ENCODE results near the gene ATP9B. TPM values are rescaled to one million over a fixed set of nuclear protein-coding genes. Genes with fewer than 3 reads are reported as not detected.

Gene ATP9B
- total RNA-seq, 1 donor from 2014 or later, result 12.6 TPM

GRCh38 chr18:79147014-79147413 is 77.8 kb downstream of the ATP9B start:
- Histone ChIP-seq H3K36me3 (peaks cover 9% of the 10 kb centered on the region), H3K9me3 (replicated peaks) (no peaks in the 10 kb centered on the region), H3K4me1 (no peaks in the 10 kb centered on the region), H3K27ac (replicated peaks) (no peak overlapping the region), H3K27me3 (ENCODE audit: low read depth) (no peaks in the 10 kb centered on the region), H3K4me3 (no peak overlapping the region)
- TF ChIP-seq, protein P1, sequence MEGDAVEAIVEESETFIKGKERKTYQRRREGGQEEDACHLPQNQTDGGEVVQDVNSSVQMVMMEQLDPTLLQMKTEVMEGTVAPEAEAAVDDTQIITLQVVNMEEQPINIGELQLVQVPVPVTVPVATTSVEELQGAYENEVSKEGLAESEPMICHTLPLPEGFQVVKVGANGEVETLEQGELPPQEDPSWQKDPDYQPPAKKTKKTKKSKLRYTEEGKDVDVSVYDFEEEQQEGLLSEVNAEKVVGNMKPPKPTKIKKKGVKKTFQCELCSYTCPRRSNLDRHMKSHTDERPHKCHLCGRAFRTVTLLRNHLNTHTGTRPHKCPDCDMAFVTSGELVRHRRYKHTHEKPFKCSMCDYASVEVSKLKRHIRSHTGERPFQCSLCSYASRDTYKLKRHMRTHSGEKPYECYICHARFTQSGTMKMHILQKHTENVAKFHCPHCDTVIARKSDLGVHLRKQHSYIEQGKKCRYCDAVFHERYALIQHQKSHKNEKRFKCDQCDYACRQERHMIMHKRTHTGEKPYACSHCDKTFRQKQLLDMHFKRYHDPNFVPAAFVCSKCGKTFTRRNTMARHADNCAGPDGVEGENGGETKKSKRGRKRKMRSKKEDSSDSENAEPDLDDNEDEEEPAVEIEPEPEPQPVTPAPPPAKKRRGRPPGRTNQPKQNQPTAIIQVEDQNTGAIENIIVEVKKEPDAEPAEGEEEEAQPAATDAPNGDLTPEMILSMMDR (IDR thresholded peaks at IDR 0.05; ENCODE audit: borderline replicate concordance), result no peak
- no peak for DNase-seq
- intact Hi-C loops (cut with micrococcal nuclease), result no loop called here

GRCh38 chr18:79151191-79151590 is 82.0 kb downstream of the ATP9B start:
- Histone ChIP-seq H3K36me3 (peaks cover 21% of the 10 kb centered on the region), H3K27ac (replicated peaks) (no peak overlapping the region), H3K4me1 (no peaks in the 10 kb centered on the region), H3K9me3 (replicated peaks) (no peaks in the 10 kb centered on the region), H3K4me3 (no peak overlapping the region), H3K27me3 (ENCODE audit: low read depth) (no peaks in the 10 kb centered on the region)
- no peak for DNase-seq
- intact Hi-C loops (cut with micrococcal nuclease), result no loop called here
- TF ChIP-seq, protein P1 (IDR thresholded peaks at IDR 0.05; ENCODE audit: borderline replicate concordance), result no peak

GRCh38 chr18:79156327-79156726 is 87.1 kb downstream of the ATP9B start:
- H3K4me3 ChIP-seq, result no peak overlapping the region
- H3K36me3 ChIP-seq, result peaks cover 25% of the 10 kb centered on the region
- intact Hi-C loops (cut with micrococcal nuclease), result no loop called here
- H3K27me3 ChIP-seq (ENCODE audit: low read depth), result no peaks in the 10 kb centered on the region
- DNase-seq, result no peak
- TF ChIP-seq, protein P1 (IDR thresholded peaks at IDR 0.05; ENCODE audit: borderline replicate concordance), result no peak
- H3K9me3 ChIP-seq (replicated peaks), result no peaks in the 10 kb centered on the region
- H3K4me1 ChIP-seq, result no peaks in the 10 kb centered on the region
- H3K27ac ChIP-seq (replicated peaks), result no peak overlapping the region

DNA sequence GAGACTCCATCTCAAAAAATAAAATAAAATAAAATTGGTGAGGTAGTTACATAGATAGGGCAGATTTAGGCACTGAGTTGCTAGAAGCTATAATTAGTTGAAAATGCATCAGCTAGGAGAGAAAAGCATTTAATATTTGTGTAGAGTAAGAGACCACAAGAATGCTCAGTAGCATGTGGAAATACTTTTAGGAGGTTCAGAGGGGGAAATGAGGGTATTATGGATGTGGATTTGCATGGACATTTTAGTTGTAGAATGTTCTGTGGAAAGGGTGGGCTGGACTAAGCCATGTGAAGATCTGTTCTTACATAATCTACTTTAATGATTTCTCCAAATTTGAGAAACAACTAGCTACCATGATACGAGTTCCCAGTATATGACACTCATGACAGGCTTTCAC is 95.5 kb downstream of the ATP9B start:
- no peaks in the 10 kb centered on the region for H3K27me3 ChIP-seq (ENCODE audit: low read depth)
- no peak overlapping the region for H3K27ac ChIP-seq (replicated peaks)
- peaks cover 13% of the 10 kb centered on the region for H3K4me1 ChIP-seq
- H3K9me3 ChIP-seq (replicated peaks), result no peaks in the 10 kb centered on the region
- intact Hi-C loops (cut with micrococcal nuclease), result no loop called here
- TF ChIP-seq, protein P1 (IDR thresholded peaks at IDR 0.05; ENCODE audit: borderline replicate concordance), result no peak
- peaks cover 21% of the 10 kb centered on the region for H3K36me3 ChIP-seq
- no peak overlapping the region for H3K4me3 ChIP-seq
- DNase-seq, result no peak

- Histone ChIP-seq H3K4me3 (no peak overlapping the region), H3K9me3 (replicated peaks) (no peaks in the 10 kb centered on the region), H3K27me3 (ENCODE audit: low read depth) (no peaks in the 10 kb centered on the region), H3K4me1 (peaks cover 23% of the 10 kb centered on the region), H3K27ac (replicated peaks) (no peak overlapping the region), H3K36me3 (peaks cover 18% of the 10 kb centered on the region)
- TF ChIP-seq, protein P1 (IDR thresholded peaks at IDR 0.05; ENCODE audit: borderline replicate concordance), result no peak
- no peak for DNase-seq
- intact Hi-C loops (cut with micrococcal nuclease), result no loop called here
Measured at GRCh38 chr18:79166702-79167101, 97.5 kb downstream of the ATP9B start.

All from left ventricle myocardium inferior (tissue), 1 donor.